PFSK-1 (cell line): Measurements from ENCODE around the gene COPG2.

Experiments used
- FOXP2 ChIP-seq: optimal IDR thresholded peaks from 2 replicates; pipeline ENCODE3; 2011; ENCODE audit warnings: borderline replicate concordance, control low read depth, inconsistent platforms; ENCODE audit not compliant: insufficient read depth; ENCODE audit errors: extremely low read length, extremely low read depth
- POLR2AphosphoS5 ChIP-seq: IDR thresholded peaks from 2 replicates; pipeline ENCODE4 v1.6.1; 2012; ENCODE audit warnings: low read depth, mild to moderate bottlenecking, control low read depth, low read length, moderate library complexity
- SIN3A ChIP-seq: IDR thresholded peaks from 2 replicates; pipeline ENCODE4 v1.6.1; 2012; ENCODE audit warnings: mild to moderate bottlenecking, low read length, moderate library complexity, borderline replicate concordance; ENCODE audit not compliant: insufficient read depth
- TAF1 ChIP-seq: IDR thresholded peaks from 2 replicates; pipeline ENCODE4 v1.6.1; 2012; ENCODE audit warnings: low read length, control low read depth, borderline replicate concordance; ENCODE audit not compliant: insufficient read depth
- TF ChIP-seq, protein P1 (sequence below), 2 experiments: IDR thresholded peaks; 2 replicates each; pipeline versions ENCODE4 v1.6.1 to v1.8.0; 2011 to 2012; ENCODE audit warnings: low read depth in 2 of 2, low read length in 2 of 2, control low read depth in 1 of 2, inconsistent platforms in 1 of 2, mild to moderate bottlenecking in 1 of 2, moderate library complexity in 1 of 2; ENCODE audit not compliant: insufficient read depth in 1 of 2

COPG2 gene

DNA sequence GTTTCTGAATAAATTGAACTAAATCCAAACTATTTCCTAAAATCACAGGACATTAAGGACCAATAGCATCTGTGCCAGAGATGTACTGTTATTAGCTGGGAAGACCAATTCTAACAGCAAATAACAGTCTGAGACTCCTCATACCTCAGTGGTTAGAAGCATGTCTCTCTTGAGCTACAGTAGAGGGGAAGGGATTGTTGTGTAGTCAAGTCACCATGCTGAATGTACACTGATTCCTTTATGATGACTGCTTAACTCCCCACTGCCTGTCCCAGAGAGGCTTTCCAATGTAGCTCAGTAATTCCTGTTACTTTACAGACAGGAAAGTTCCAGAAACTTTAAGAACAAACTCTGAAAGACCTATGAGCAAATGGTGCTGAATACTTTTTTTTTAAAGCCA, 162.8 kb downstream of the COPG2 start:
- TF ChIP-seq, protein P1, sequence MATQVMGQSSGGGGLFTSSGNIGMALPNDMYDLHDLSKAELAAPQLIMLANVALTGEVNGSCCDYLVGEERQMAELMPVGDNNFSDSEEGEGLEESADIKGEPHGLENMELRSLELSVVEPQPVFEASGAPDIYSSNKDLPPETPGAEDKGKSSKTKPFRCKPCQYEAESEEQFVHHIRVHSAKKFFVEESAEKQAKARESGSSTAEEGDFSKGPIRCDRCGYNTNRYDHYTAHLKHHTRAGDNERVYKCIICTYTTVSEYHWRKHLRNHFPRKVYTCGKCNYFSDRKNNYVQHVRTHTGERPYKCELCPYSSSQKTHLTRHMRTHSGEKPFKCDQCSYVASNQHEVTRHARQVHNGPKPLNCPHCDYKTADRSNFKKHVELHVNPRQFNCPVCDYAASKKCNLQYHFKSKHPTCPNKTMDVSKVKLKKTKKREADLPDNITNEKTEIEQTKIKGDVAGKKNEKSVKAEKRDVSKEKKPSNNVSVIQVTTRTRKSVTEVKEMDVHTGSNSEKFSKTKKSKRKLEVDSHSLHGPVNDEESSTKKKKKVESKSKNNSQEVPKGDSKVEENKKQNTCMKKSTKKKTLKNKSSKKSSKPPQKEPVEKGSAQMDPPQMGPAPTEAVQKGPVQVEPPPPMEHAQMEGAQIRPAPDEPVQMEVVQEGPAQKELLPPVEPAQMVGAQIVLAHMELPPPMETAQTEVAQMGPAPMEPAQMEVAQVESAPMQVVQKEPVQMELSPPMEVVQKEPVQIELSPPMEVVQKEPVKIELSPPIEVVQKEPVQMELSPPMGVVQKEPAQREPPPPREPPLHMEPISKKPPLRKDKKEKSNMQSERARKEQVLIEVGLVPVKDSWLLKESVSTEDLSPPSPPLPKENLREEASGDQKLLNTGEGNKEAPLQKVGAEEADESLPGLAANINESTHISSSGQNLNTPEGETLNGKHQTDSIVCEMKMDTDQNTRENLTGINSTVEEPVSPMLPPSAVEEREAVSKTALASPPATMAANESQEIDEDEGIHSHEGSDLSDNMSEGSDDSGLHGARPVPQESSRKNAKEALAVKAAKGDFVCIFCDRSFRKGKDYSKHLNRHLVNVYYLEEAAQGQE (IDR thresholded peaks at IDR 0.05; ENCODE audit: insufficient read depth in 1 of 2, low read depth in 2 of 2, low read length in 2 of 2), result no peak
- TF ChIP-seq POLR2AphosphoS5 (no peak), FOXP2 (no peak), TAF1 (no peak), SIN3A (no peak)

DNA sequence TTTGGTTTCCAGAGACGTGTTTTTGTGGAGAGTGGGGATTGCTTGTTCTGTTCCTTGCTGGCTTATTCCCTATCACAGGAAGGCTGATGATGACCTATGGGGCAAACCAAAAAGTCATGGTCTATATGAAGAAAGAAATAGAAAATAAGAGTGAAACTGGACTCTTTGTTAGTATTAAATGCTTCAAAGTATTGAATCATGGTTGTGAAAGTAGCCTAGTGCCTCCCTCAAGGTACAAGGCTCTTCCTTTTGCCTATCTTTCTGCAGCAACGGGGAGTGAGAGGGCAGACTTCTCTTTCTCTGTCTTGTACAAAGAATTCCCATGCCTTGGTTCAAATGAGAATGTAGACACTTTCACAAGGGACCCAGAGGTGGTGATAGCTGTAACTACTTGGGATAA, 167.6 kb downstream of the COPG2 start:
- TF ChIP-seq TAF1, result no peak
- no peak for TF ChIP-seq SIN3A
- no peak for TF ChIP-seq FOXP2
- TF ChIP-seq, protein P1 (IDR thresholded peaks at IDR 0.05; ENCODE audit: insufficient read depth in 1 of 2, low read depth in 2 of 2, low read length in 2 of 2), result no peak
- TF ChIP-seq POLR2AphosphoS5, result no peak

DNA sequence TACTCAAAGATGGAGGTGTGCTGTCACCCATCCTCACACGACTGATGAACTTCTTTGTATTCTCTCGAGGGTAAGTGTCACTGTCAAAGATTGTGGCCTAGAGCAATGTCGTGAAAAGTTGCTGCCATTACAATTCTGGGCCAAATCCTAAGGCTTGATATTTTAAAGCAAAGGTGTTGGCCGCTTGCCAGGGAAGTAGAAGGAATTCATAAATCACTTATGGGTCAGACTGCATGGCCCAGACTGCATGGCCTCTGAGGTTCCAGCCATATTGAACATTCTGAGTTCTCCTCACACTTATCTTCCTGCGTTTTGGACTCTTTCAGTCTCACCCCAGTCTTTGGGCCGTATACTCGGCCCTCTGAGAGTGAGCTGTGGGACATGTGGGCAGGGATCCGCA, 168.1 kb downstream of the COPG2 start:
- TF ChIP-seq, protein P1 (IDR thresholded peaks at IDR 0.05; ENCODE audit: insufficient read depth in 1 of 2, low read depth in 2 of 2, low read length in 2 of 2), result no peak
- TF ChIP-seq POLR2AphosphoS5, result no peak
- no peak for TF ChIP-seq SIN3A
- no peak for TF ChIP-seq TAF1
- TF ChIP-seq FOXP2, result no peak

DNA sequence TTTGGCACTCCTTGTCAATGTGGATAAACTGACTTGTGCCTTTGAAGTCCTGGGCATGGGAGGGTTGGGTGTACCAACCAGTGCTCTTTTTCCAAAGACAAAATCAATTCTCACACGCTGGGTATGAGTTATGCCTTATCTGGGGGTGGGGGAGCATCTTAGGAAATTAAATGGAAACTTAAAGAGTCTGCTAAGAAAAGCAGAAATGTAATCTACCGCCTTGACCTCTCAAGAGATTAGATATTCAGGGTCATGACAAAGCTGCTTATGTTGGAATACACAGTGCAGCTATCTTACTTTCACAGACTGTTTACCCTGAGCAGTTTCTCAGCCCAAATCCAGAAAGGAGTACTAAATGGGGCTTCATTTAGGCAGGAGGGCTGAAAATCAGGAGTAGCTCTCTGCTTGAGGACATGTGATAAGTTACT, 174.1 kb downstream of the COPG2 start:
- TF ChIP-seq POLR2AphosphoS5, result no peak
- no peak for TF ChIP-seq FOXP2
- TF ChIP-seq SIN3A, result no peak
- TF ChIP-seq, protein P1 (IDR thresholded peaks at IDR 0.05; ENCODE audit: insufficient read depth in 1 of 2, low read depth in 2 of 2, low read length in 2 of 2), result no peak
- TF ChIP-seq TAF1, result no peak

GRCh38 chr7:130493275-130493873, 175.2 kb downstream of the COPG2 start:
- TF ChIP-seq TAF1 (no peak), FOXP2 (no peak), POLR2AphosphoS5 (no peak), SIN3A (no peak)
- TF ChIP-seq, protein P1 (IDR thresholded peaks at IDR 0.05; ENCODE audit: insufficient read depth in 1 of 2, low read depth in 2 of 2, low read length in 2 of 2), result no peak
